HepG2 (cell line): ENCODE results near the gene BSND. TPM values are rescaled to one million over a fixed set of nuclear protein-coding genes. Genes with fewer than 3 reads are reported as not detected.

Experiments
- DMAP1 ChIP-seq: IDR thresholded peaks from 2 replicates; pipeline ENCODE4 v1.6.1; 2016
- FOXC1 ChIP-seq: sonication (generic); formaldehyde crosslinking; IDR thresholded peaks from 2 replicates; pipeline ENCODE4 v1.8.0; 2022; ENCODE audit warnings: mild to moderate bottlenecking, missing genetic modification reagents, borderline replicate concordance
- HES4 ChIP-seq: sonication (generic); formaldehyde crosslinking; IDR thresholded peaks from 2 replicates; pipeline ENCODE4 v1.9.0; 2021; ENCODE audit warnings: mild to moderate bottlenecking, missing genetic modification reagents, borderline replicate concordance
- HMG20A ChIP-seq: IDR thresholded peaks from 2 replicates; pipeline ENCODE4 v1.6.1; 2016; ENCODE audit warnings: borderline replicate concordance
- KLF11 ChIP-seq: IDR thresholded peaks from 2 replicates; pipeline ENCODE4 v1.6.1; 2016; ENCODE audit warnings: missing compliant biosample characterization
- MIER3 ChIP-seq: IDR thresholded peaks from 2 replicates; pipeline ENCODE4 v1.6.1; 2016; ENCODE audit warnings: missing compliant biosample characterization, borderline replicate concordance
- MIXL1 ChIP-seq: IDR thresholded peaks from 2 replicates; pipeline ENCODE4 v1.6.1; 2016
- PHF21A ChIP-seq: sonication (generic); formaldehyde crosslinking; IDR thresholded peaks from 2 replicates; pipeline ENCODE4 v1.5.0; 2020; ENCODE audit warnings: mild to moderate bottlenecking, missing genetic modification reagents
- PHF8 ChIP-seq: sonication (generic); formaldehyde crosslinking; IDR thresholded peaks from 2 replicates; pipeline ENCODE4 v1.5.0; 2020; ENCODE audit warnings: missing genetic modification reagents
- POLR2A ChIP-seq, 2 experiments: IDR thresholded peaks; 2 replicates each; pipeline ENCODE4 v1.6.1; 2011; ENCODE audit warnings: low read depth in 2 of 2, low read length in 2 of 2, mild to moderate bottlenecking in 1 of 2, moderate library complexity in 1 of 2; ENCODE audit not compliant: insufficient read depth in 1 of 2
- XBP1 ChIP-seq: sonication (generic); formaldehyde crosslinking; IDR thresholded peaks from 2 replicates; pipeline ENCODE4 v1.5.0; 2020; ENCODE audit warnings: missing genetic modification reagents
- ZC3H4 ChIP-seq: sonication (generic); formaldehyde crosslinking; IDR thresholded peaks from 2 replicates; pipeline ENCODE4 v1.4.0; 2020; ENCODE audit warnings: missing genetic modification reagents, borderline replicate concordance
- ZNF10 ChIP-seq: sonication (generic); formaldehyde crosslinking; IDR thresholded peaks from 2 replicates; pipeline ENCODE4 v1.4.0; 2020; ENCODE audit warnings: mild to moderate bottlenecking, low read depth, missing genetic modification reagents, borderline replicate concordance
- ZNF44 ChIP-seq: sonication (generic); formaldehyde crosslinking; IDR thresholded peaks from 2 replicates; pipeline ENCODE4 v1.5.1; 2020; ENCODE audit warnings: mild to moderate bottlenecking, missing genetic modification reagents
- ZNF510 ChIP-seq: sonication (generic); formaldehyde crosslinking; IDR thresholded peaks from 2 replicates; pipeline ENCODE4 v1.4.0; 2020; ENCODE audit warnings: low read depth, mild to moderate bottlenecking, missing genetic modification reagents
- ZNF772 ChIP-seq: sonication (generic); formaldehyde crosslinking; IDR thresholded peaks from 2 replicates; pipeline ENCODE4 v1.5.0; 2020; ENCODE audit warnings: mild to moderate bottlenecking, missing genetic modification reagents
- ZNF776 ChIP-seq: sonication (generic); formaldehyde crosslinking; IDR thresholded peaks from 2 replicates; pipeline ENCODE4 v1.4.0; 2020; ENCODE audit warnings: mild to moderate bottlenecking, missing genetic modification reagents
- ZNF83 ChIP-seq: sonication (generic); formaldehyde crosslinking; IDR thresholded peaks from 2 replicates; pipeline ENCODE4 v1.4.0; 2020; ENCODE audit warnings: missing genetic modification reagents, mild to moderate bottlenecking, borderline replicate concordance
- ZNF841 ChIP-seq: sonication (generic); formaldehyde crosslinking; IDR thresholded peaks from 2 replicates; pipeline ENCODE4 v1.8.1; 2023; ENCODE audit warnings: missing genetic modification reagents, borderline replicate concordance
- polyA plus RNA-seq, 8 experiments: library from polyadenylated mRNA; depleted of rRNA in 3 of 8; stranded (reverse) in 7 of 8; unstranded in 1 of 8; fragments of >200 nt; fragmentation: Illumina TruSeq in 4 of 8; extraction: Trizol in 4 of 8; gene quantifications; 2 replicates each; pipeline versions ENCODE4 v1.2.1 to v1.2.3, GENCODE V29; 2011 to 2016; ENCODE audit warnings: low read depth in 4 of 8, missing spikeins in 1 of 8, mixed read lengths in 1 of 8; ENCODE audit not compliant: insufficient read depth in 1 of 8
- total RNA-seq, 5 experiments: library from RNA; depleted of rRNA; stranded (reverse); fragments of >200 nt; fragmentation: Illumina TruSeq; extraction: Trizol; gene quantifications; 2 replicates each; pipeline ENCODE4 v1.2.3, GENCODE V29; 2016; ENCODE audit warnings: low read depth in 1 of 5
- TF ChIP-seq, protein P1 (sequence below): sonication (generic); formaldehyde crosslinking; IDR thresholded peaks from 2 replicates; pipeline ENCODE4 v1.8.0; 2022; ENCODE audit warnings: mild to moderate bottlenecking, missing genetic modification reagents, moderate library complexity
- TF ChIP-seq, protein P2 (sequence below): sonication (generic); formaldehyde crosslinking; IDR thresholded peaks from 2 replicates; pipeline ENCODE4 v1.8.1; 2023; ENCODE audit warnings: mild to moderate bottlenecking, missing genetic modification reagents, borderline replicate concordance
- TF ChIP-seq, protein P3 (sequence below): sonication (generic); formaldehyde crosslinking; IDR thresholded peaks from 2 replicates; pipeline ENCODE4 v1.4.0; 2020; ENCODE audit warnings: mild to moderate bottlenecking, missing genetic modification reagents
- TF ChIP-seq, protein P4 (sequence below): IDR thresholded peaks from 2 replicates; pipeline ENCODE4 v1.6.1; 2016; ENCODE audit warnings: missing biosample characterization, missing genetic modification reagents, low read depth
- TF ChIP-seq, protein P5 (sequence below): sonication (generic); formaldehyde crosslinking; conservative IDR thresholded peaks from 2 replicates; pipeline ENCODE4 v1.4.0; 2020; ENCODE audit warnings: mild to moderate bottlenecking, missing genetic modification reagents, moderate library complexity

Gene BSND
- total and polyA plus RNA-seq, 2 of the 13 experiments (the other 11 are each of a cell fraction or from before 2014, with no cell fraction given) = not detected

DNA sequence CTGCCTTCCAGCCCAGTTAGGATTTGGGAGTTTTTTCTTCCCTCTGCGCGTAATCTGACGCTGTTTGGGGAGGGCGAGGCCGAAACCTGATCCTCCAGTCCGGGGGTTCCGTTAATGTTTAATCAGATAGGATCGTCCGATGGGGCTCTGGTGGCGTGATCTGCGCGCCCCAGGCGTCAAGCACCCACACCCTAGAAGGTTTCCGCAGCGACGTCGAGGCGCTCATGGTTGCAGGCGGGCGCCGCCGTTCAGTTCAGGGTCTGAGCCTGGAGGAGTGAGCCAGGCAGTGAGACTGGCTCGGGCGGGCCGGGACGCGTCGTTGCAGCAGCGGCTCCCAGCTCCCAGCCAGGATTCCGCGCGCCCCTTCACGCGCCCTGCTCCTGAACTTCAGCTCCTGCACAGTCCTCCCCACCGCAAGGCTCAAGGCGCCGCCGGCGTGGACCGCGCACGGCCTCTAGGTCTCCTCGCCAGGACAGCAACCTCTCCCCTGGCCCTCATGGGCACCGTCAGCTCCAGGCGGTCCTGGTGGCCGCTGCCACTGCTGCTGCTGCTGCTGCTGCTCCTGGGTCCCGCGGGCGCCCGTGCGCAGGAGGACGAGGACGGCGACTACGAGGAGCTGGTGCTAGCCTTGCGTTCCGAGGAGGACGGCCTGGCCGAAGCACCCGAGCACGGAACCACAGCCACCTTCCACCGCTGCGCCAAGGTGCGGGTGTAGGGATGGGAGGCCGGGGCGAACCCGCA is 40.8 kb downstream of the BSND start, which contains the start of gene PCSK9 (continued):
- TF ChIP-seq, protein P1, sequence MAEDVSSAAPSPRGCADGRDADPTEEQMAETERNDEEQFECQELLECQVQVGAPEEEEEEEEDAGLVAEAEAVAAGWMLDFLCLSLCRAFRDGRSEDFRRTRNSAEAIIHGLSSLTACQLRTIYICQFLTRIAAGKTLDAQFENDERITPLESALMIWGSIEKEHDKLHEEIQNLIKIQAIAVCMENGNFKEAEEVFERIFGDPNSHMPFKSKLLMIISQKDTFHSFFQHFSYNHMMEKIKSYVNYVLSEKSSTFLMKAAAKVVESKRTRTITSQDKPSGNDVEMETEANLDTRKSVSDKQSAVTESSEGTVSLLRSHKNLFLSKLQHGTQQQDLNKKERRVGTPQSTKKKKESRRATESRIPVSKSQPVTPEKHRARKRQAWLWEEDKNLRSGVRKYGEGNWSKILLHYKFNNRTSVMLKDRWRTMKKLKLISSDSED (CRISPR knock-in tag) = peak; percentile 95; the same call in 1 of the 2 replicates
- TF ChIP-seq, protein P2, sequence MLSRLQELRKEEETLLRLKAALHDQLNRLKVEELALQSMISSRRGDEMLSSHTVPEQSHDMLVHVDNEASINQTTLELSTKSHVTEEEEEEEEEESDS (CRISPR knock-in tag) = peak; percentile 67; the same call in 1 of the 2 replicates
- TF ChIP-seq PHF21A (CRISPR knock-in tag) (peak; percentile 70; the same call in 1 of the 2 replicates), ZNF44 (peak; percentile 95; the same call in 1 of the 2 replicates), FOXC1 (CRISPR knock-in tag) (peak; percentile 86; the same call in 1 of the 2 replicates), ZC3H4 (CRISPR knock-in tag) (no peak), HMG20A (CRISPR knock-in tag) (0 out of 2 replicates have a peak, but pooled peaks have one; percentile 12), MIER3 (CRISPR knock-in tag) (peak; percentile 73; the same call in 1 of the 2 replicates), ZNF776 (CRISPR knock-in tag) (peak; percentile 94), KLF11 (CRISPR knock-in tag) (peak; percentile 78; the same call in 1 of the 2 replicates), DMAP1 (CRISPR knock-in tag) (peak; percentile 73; the same call in 1 of the 2 replicates), POLR2A (IDR thresholded peaks at IDR 0.05; ENCODE audit: insufficient read depth in 1 of 2, low read depth in 2 of 2, low read length in 2 of 2) (peak; percentile 91 to 98), ZNF841 (CRISPR knock-in tag) (no peak), HES4 (CRISPR knock-in tag) (peak; percentile 93; the same call in 1 of the 2 replicates), MIXL1 (CRISPR knock-in tag) (peak; percentile 84), ZNF10 (no peak), ZNF772 (peak; percentile 88; the same call in 1 of the 2 replicates), XBP1 (CRISPR knock-in tag) (no peak), ZNF83 (peak; percentile 39; the same call in 1 of the 2 replicates), ZNF510 (CRISPR knock-in tag) (0 out of 2 replicates have a peak, but pooled peaks have one; percentile 89), PHF8 (CRISPR knock-in tag) (peak; percentile 78)
- TF ChIP-seq, protein P3, sequence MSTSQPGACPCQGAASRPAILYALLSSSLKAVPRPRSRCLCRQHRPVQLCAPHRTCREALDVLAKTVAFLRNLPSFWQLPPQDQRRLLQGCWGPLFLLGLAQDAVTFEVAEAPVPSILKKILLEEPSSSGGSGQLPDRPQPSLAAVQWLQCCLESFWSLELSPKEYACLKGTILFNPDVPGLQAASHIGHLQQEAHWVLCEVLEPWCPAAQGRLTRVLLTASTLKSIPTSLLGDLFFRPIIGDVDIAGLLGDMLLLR (CRISPR knock-in tag) = peak; percentile 61
- TF ChIP-seq, protein P4, sequence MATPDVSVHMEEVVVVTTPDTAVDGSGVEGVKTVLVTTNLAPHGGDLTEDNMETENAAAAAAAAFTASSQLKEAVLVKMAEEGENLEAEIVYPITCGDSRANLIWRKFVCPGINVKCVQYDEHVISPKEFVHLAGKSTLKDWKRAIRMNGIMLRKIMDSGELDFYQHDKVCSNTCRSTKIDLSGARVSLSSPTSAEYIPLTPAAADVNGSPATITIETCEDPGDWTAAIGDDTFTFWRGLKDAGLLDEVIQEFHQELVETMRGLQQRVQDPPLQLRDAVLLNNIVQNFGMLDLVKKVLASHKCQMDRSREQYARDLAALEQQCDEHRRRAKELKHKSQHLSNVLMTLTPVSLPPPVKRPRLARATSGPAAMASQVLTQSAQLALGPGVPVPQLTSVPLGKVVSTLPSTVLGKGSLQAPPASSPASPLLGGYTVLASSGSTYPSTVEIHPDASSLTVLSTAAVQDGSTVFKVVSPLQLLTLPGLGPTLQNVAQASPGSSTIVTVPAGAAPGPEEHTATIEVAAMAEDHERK (CRISPR knock-in tag) = peak; percentile 52; the same call in 1 of the 2 replicates
- TF ChIP-seq, protein P5, sequence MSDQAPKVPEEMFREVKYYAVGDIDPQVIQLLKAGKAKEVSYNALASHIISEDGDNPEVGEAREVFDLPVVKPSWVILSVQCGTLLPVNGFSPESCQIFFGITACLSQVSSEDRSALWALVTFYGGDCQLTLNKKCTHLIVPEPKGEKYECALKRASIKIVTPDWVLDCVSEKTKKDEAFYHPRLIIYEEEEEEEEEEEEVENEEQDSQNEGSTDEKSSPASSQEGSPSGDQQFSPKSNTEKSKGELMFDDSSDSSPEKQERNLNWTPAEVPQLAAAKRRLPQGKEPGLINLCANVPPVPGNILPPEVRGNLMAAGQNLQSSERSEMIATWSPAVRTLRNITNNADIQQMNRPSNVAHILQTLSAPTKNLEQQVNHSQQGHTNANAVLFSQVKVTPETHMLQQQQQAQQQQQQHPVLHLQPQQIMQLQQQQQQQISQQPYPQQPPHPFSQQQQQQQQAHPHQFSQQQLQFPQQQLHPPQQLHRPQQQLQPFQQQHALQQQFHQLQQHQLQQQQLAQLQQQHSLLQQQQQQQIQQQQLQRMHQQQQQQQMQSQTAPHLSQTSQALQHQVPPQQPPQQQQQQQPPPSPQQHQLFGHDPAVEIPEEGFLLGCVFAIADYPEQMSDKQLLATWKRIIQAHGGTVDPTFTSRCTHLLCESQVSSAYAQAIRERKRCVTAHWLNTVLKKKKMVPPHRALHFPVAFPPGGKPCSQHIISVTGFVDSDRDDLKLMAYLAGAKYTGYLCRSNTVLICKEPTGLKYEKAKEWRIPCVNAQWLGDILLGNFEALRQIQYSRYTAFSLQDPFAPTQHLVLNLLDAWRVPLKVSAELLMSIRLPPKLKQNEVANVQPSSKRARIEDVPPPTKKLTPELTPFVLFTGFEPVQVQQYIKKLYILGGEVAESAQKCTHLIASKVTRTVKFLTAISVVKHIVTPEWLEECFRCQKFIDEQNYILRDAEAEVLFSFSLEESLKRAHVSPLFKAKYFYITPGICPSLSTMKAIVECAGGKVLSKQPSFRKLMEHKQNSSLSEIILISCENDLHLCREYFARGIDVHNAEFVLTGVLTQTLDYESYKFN (CRISPR knock-in tag) = peak; percentile 79
